NT2/D1 (cell line): ENCODE data around the gene WRAP73.

Source experiments
- SUZ12 ChIP-seq: IDR thresholded peaks from 2 replicates; pipeline ENCODE4 v1.6.1; 2011; ENCODE audit not compliant: insufficient read length, insufficient read depth; ENCODE audit errors: extremely low read depth
- YY1 ChIP-seq: IDR thresholded peaks from 2 replicates; pipeline ENCODE4 v1.6.1; 2011; ENCODE audit not compliant: insufficient read length, insufficient read depth
- ZNF274 ChIP-seq: IDR thresholded peaks from 2 replicates; pipeline ENCODE4 v1.6.1; 2011; ENCODE audit warnings: mild to moderate bottlenecking, low read depth, low read length

DNA sequence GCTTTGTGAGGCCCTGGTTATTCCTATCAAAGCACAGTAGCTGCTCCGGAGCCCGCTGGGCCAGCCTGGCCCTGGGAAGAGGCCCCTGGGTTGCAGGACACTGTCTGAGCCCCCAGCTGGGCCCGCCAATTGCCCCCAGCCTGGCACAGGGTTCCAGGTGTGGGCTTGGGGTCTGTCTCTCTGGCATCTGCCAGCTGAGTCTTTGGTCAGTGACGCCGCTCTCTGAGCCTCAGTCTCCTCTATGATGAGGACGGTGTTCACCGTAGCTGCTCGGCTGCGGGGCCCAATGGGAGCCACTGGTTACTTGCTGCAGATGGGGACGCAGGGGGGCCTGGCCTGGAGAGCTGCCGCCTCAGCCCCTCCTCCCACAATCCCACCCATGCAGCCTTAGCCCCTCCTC, 43.4 kb upstream of the WRAP73 start:
- no peak for TF ChIP-seq ZNF274
- no peak for TF ChIP-seq YY1
- no peak for TF ChIP-seq SUZ12
